WERI-Rb-1 (cell line): ENCODE data around the gene SYNJ2.

Experiments used
- DNase-seq: peaks from one replicate; pipeline ENCODE4 v3.0.0-alpha.2; 2020
- H3K27ac ChIP-seq: fragments of 250-450 bp; sonication (Bioruptor Pico); 2 replicates; pipeline ENCODE4 v1.5.1; 2020; ENCODE audit warnings: mild to moderate bottlenecking, moderate library complexity
- H3K27me3 ChIP-seq: fragments of 250-450 bp; sonication (Bioruptor Pico); 2 replicates; pipeline ENCODE4 v1.5.1; 2021; ENCODE audit warnings: mild to moderate bottlenecking, low read depth, moderate library complexity; ENCODE audit not compliant: insufficient read depth, severe bottlenecking
- H3K36me3 ChIP-seq: fragments of 250-450 bp; sonication (Bioruptor Pico); 2 replicates; pipeline ENCODE4 v1.5.1; 2020; ENCODE audit warnings: mild to moderate bottlenecking, moderate library complexity
- H3K4me3 ChIP-seq: 2 replicates; pipeline ENCODE4 v1.5.1; 2011; ENCODE audit warnings: low read depth, mild to moderate bottlenecking, control low read depth, low read length
- H3K9me3 ChIP-seq: fragments of 250-450 bp; sonication (Bioruptor Pico); 2 replicates; pipeline ENCODE4 v1.5.1; 2021; ENCODE audit warnings: mild to moderate bottlenecking, moderate library complexity; ENCODE audit not compliant: severe bottlenecking
- CTCF ChIP-seq: IDR thresholded peaks from 2 replicates; pipeline ENCODE4 v1.5.1; 2011; ENCODE audit warnings: low read depth, mild to moderate bottlenecking, control low read depth, inconsistent platforms, low read length

Gene SYNJ2

GRCh38 chr6:158019416-158019815 is 37.8 kb downstream of the SYNJ2 start:
- H3K4me3 ChIP-seq: no peak overlapping the region
- H3K27ac ChIP-seq: no peak overlapping the region
- peaks cover 6% of the 10 kb centered on the region for H3K36me3 ChIP-seq
- no peaks in the 10 kb centered on the region for H3K27me3 ChIP-seq
- H3K9me3 ChIP-seq: no peaks in the 10 kb centered on the region
- no peak for DNase-seq
- TF ChIP-seq CTCF: no peak

- Histone ChIP-seq H3K27me3 (no peaks in the 10 kb centered on the region), H3K9me3 (no peaks in the 10 kb centered on the region), H3K27ac (no peak overlapping the region), H3K36me3 (peaks cover 6% of the 10 kb centered on the region), H3K4me3 (no peak overlapping the region)
- DNase-seq: no peak
- TF ChIP-seq CTCF: no peak
These were observed 38.6 kb downstream of the SYNJ2 start for GRCh38 chr6:158020272-158020711.

GRCh38 chr6:158020811-158021210 is 39.1 kb downstream of the SYNJ2 start:
- H3K9me3 ChIP-seq: no peaks in the 10 kb centered on the region
- H3K27ac ChIP-seq: no peak overlapping the region
- H3K36me3 ChIP-seq: peaks cover 6% of the 10 kb centered on the region
- no peak for DNase-seq
- TF ChIP-seq CTCF: no peak
- H3K4me3 ChIP-seq: no peak overlapping the region
- H3K27me3 ChIP-seq: no peaks in the 10 kb centered on the region

GRCh38 chr6:158021376-158021775 is 39.7 kb downstream of the SYNJ2 start:
- Histone ChIP-seq H3K36me3 (peaks cover 6% of the 10 kb centered on the region), H3K27me3 (no peaks in the 10 kb centered on the region), H3K9me3 (no peaks in the 10 kb centered on the region), H3K27ac (no peak overlapping the region), H3K4me3 (no peak overlapping the region)
- no peak for DNase-seq
- no peak for TF ChIP-seq CTCF

GRCh38 chr6:158021814-158022748 is 40.4 kb downstream of the SYNJ2 start:
- no peaks in the 10 kb centered on the region for H3K9me3 ChIP-seq
- DNase-seq: no peak
- H3K4me3 ChIP-seq: no peak overlapping the region
- no peaks in the 10 kb centered on the region for H3K27me3 ChIP-seq
- no peak overlapping the region for H3K27ac ChIP-seq
- peaks cover 6% of the 10 kb centered on the region for H3K36me3 ChIP-seq
- no peak for TF ChIP-seq CTCF
